ENCODE data around the gene GLP2R. TPM values are rescaled to one million over a fixed set of nuclear protein-coding genes. Genes with fewer than 3 reads are reported as not detected.

Gene GLP2R
- polyA plus RNA-seq, 1 donor from 2014 or later: not detected

DNA sequence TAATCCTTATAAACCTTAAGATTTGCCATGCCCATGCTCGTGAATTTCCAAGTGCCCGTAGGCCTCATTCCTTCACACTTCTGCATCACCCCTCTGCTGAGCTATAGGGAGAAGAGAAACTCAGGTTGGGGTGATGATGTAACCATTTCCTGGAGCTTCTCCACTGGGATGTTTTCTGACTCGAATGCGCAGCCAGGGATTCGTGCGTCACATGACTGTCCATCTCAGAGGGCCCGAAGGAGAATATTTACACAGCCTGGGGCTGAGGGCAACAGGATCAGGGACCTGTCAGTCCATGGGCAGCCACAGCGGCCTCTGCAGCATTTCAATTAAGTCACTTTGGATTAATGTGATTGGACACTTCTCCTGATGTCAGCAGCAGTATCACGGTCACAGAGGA is 12.6 kb upstream of the GLP2R start:
- H3K9ac ChIP-seq (ENCODE audit: low read length): no peak overlapping the region
- no peaks in the 10 kb centered on the region for H4K20me1 ChIP-seq (ENCODE audit: insufficient read depth)
- no peak overlapping the region for H3K4me2 ChIP-seq (ENCODE audit: low read length)
- no peak overlapping the region for H3K27ac ChIP-seq (ENCODE audit: low read length)
- no peaks in the 10 kb centered on the region for H3K9me3 ChIP-seq (ENCODE audit: low read length)
- H3K36me3 ChIP-seq (ENCODE audit: insufficient read depth, low read length): no peaks in the 10 kb centered on the region
- TF ChIP-seq EP300 (conservative IDR thresholded peaks at IDR 0.05; ENCODE audit: poor library complexity, severe bottlenecking) (no peak), POLR2AphosphoS5 (IDR thresholded peaks at IDR 0.05) (no peak), MXI1 (conservative IDR thresholded peaks at IDR 0.05; ENCODE audit: poor library complexity, severe bottlenecking) (no peak), TAF1 (IDR thresholded peaks at IDR 0.05; ENCODE audit: low read depth) (no peak), RAD21 (conservative IDR thresholded peaks at IDR 0.05) (no peak), SMC3 (conservative IDR thresholded peaks at IDR 0.05; ENCODE audit: poor library complexity) (no peak), EZH2 (IDR thresholded peaks at IDR 0.05; ENCODE audit: borderline replicate concordance, insufficient read depth, low read length, poor library complexity, severe bottlenecking) (no peak)
- TF ChIP-seq, protein P1, sequence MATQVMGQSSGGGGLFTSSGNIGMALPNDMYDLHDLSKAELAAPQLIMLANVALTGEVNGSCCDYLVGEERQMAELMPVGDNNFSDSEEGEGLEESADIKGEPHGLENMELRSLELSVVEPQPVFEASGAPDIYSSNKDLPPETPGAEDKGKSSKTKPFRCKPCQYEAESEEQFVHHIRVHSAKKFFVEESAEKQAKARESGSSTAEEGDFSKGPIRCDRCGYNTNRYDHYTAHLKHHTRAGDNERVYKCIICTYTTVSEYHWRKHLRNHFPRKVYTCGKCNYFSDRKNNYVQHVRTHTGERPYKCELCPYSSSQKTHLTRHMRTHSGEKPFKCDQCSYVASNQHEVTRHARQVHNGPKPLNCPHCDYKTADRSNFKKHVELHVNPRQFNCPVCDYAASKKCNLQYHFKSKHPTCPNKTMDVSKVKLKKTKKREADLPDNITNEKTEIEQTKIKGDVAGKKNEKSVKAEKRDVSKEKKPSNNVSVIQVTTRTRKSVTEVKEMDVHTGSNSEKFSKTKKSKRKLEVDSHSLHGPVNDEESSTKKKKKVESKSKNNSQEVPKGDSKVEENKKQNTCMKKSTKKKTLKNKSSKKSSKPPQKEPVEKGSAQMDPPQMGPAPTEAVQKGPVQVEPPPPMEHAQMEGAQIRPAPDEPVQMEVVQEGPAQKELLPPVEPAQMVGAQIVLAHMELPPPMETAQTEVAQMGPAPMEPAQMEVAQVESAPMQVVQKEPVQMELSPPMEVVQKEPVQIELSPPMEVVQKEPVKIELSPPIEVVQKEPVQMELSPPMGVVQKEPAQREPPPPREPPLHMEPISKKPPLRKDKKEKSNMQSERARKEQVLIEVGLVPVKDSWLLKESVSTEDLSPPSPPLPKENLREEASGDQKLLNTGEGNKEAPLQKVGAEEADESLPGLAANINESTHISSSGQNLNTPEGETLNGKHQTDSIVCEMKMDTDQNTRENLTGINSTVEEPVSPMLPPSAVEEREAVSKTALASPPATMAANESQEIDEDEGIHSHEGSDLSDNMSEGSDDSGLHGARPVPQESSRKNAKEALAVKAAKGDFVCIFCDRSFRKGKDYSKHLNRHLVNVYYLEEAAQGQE (IDR thresholded peaks at IDR 0.05; ENCODE audit: borderline replicate concordance): no peak
- TF ChIP-seq, protein P2, sequence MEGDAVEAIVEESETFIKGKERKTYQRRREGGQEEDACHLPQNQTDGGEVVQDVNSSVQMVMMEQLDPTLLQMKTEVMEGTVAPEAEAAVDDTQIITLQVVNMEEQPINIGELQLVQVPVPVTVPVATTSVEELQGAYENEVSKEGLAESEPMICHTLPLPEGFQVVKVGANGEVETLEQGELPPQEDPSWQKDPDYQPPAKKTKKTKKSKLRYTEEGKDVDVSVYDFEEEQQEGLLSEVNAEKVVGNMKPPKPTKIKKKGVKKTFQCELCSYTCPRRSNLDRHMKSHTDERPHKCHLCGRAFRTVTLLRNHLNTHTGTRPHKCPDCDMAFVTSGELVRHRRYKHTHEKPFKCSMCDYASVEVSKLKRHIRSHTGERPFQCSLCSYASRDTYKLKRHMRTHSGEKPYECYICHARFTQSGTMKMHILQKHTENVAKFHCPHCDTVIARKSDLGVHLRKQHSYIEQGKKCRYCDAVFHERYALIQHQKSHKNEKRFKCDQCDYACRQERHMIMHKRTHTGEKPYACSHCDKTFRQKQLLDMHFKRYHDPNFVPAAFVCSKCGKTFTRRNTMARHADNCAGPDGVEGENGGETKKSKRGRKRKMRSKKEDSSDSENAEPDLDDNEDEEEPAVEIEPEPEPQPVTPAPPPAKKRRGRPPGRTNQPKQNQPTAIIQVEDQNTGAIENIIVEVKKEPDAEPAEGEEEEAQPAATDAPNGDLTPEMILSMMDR (IDR thresholded peaks at IDR 0.05; ENCODE audit: poor library complexity, severe bottlenecking): no peak
- no peaks in the 10 kb centered on the region for H3K27me3 ChIP-seq (ENCODE audit: insufficient read depth, low read depth, low read length)
- H3F3A ChIP-seq (ENCODE audit: insufficient read depth, low read length, poor library complexity, severe bottlenecking): no peaks in the 10 kb centered on the region
- H3K9me2 ChIP-seq (ENCODE audit: insufficient read depth, low read length): no peaks in the 10 kb centered on the region
- H3K79me2 ChIP-seq (replicated peaks; ENCODE audit: insufficient read depth, low read length): no peaks in the 10 kb centered on the region
- no peak overlapping the region for H3K4me3 ChIP-seq (ENCODE audit: low read length)
- no peak overlapping the region for H2AFZ ChIP-seq (ENCODE audit: low read depth, low read length)

DNA sequence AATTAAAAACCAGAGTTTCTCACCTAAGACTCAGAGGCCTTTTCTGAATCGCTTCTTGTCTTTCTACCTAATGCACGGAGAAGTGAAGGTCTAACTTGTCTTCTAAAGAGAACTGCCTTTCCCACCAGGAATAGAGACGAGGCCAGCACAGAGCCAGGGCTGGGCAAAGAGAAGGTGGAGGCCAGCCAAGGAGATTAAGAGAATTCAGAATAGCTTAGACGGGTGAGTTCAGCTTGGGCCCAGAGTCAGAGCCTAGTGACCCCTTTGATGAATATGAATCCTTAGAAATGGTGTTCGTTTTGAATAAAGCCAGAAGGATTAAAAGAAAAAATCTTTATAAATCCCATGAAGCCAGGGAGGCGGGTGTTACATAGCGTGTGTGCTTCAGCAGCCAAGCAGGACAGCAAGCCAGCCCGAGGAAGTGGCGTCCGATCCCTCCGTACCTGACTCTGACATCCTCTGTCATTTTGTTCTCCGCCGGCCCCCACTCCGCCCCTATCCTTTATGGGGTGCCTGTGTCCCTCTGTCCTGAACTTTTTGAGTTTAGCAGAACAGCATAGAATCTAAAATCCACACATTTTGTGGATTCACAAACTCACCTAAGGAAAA is 11.3 kb upstream of the GLP2R start:
- Histone ChIP-seq H4K20me1 (ENCODE audit: insufficient read depth) (no peaks in the 10 kb centered on the region), H3F3A (ENCODE audit: insufficient read depth, low read length, poor library complexity, severe bottlenecking) (no peaks in the 10 kb centered on the region), H3K9ac (ENCODE audit: low read length) (no peak overlapping the region), H3K27me3 (ENCODE audit: insufficient read depth, low read depth, low read length) (no peaks in the 10 kb centered on the region), H3K36me3 (ENCODE audit: insufficient read depth, low read length) (no peaks in the 10 kb centered on the region), H3K4me3 (ENCODE audit: low read length) (no peak overlapping the region), H3K9me2 (ENCODE audit: insufficient read depth, low read length) (no peaks in the 10 kb centered on the region), H3K79me2 (replicated peaks; ENCODE audit: insufficient read depth, low read length) (no peaks in the 10 kb centered on the region), H2AFZ (ENCODE audit: low read depth, low read length) (no peak overlapping the region), H3K27ac (ENCODE audit: low read length) (no peak overlapping the region), H3K9me3 (ENCODE audit: low read length) (no peaks in the 10 kb centered on the region), H3K4me2 (ENCODE audit: low read length) (no peak overlapping the region)
- TF ChIP-seq EP300 (conservative IDR thresholded peaks at IDR 0.05; ENCODE audit: poor library complexity, severe bottlenecking) (no peak), RAD21 (conservative IDR thresholded peaks at IDR 0.05) (no peak), EZH2 (IDR thresholded peaks at IDR 0.05; ENCODE audit: borderline replicate concordance, insufficient read depth, low read length, poor library complexity, severe bottlenecking) (no peak), POLR2AphosphoS5 (IDR thresholded peaks at IDR 0.05) (no peak), MXI1 (conservative IDR thresholded peaks at IDR 0.05; ENCODE audit: poor library complexity, severe bottlenecking) (no peak)
- TF ChIP-seq, protein P2 (IDR thresholded peaks at IDR 0.05; ENCODE audit: poor library complexity, severe bottlenecking): no peak
- TF ChIP-seq, protein P1 (IDR thresholded peaks at IDR 0.05; ENCODE audit: borderline replicate concordance): no peak
